Amniotic stem cell (primary cell): Measurements from ENCODE around the gene ECHS1.
"Not testable (repeated sequence)": the region's sequence is repeated elsewhere in the genome, so short reads cannot be mapped to it uniquely, and the experiment has no call there.

Source experiments
- DNase-seq: peaks from one replicate; lab custom pipeline; 2025; lab: John Stamatoyannopoulos, UW

ECHS1 gene

GRCh38 chr10:133378251-133379096 lies 5.3 kb upstream of the ECHS1 start:
- no peak for DNase-seq

DNA sequence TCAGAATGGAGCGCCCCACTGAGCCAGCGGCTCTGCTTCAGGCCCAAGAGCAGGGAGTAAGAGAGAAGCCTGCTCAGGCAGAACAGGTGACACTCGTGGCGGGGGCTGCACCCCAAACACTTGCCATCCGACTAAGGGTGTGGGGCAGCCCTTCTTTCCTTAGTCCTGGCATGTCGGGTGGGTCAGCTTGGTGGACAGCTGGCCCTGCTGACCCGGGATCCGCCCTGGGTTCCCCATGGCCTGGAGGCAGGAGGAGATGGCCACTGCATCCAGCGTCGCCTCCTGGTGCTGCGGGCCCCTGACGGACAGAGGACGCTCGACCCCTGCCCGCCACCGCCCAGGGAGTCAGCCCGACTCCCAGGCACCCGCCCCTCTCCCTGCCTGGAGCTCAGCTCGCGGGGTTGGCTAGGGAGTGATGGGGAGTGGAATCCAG lies 4.7 kb upstream of the ECHS1 start:
- no peak for DNase-seq

DNA sequence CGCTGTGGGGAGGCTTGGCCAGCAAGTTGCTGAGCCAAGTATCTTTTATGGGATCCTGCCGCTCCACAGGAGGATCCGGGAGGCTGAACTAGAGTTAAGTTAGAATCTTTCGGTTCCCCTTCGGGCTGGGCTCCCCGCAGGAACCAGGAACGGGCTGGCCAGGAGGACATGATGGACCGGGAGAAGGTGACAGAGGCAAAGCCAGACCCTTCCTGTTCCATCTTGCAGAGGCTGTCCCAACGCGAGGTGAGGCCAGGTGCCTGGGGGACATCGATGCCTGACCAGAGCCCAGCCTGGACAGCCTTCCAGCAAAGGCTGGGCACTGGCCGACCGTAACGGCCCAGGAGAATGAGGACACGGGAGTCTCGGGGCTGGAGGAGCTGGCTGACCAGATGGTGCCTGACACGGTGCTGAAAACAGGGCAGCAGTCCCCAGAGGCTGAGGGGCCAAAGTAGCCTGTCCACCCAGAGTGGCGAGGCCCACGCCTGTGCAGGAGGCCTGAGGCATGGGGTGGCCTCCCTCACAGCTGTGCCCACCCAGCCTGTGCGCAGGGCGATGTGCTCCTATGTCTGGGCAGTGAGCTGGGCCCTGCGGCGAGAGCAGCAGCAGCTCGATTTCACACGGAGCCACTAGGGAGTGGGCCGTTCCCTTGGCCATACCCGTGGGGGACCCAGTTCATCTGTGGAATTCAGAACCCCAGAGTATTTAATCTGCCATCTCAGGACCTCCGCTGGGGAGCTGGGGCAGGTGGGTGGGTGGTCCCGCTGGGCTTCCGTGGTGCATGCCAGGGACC lies 4.1 kb upstream of the ECHS1 start:
- no peak for DNase-seq

DNA sequence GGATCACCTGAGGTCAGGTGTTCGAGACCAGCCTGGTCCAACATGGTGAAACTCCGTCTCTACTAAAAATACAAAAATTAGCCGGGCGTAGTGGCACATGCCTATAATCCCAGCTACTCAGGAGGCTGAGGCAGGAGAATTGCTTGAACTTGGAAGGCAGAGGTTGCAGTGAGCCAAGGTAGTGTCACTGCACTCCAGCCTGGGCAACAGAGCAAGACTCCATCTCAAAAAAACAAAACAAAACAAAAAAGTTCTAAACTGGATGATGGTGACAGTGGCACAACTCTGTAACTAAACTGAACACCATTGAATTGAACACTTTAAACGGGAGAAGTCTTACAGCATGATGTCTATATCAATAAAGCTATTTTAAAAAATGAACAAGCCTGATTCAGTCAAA lies 3.0 kb upstream of the ECHS1 start:
- not testable (repeated sequence) for DNase-seq

- no peak for DNase-seq
Observed at GRCh38 chr10:133375357-133376115, 2.4 kb upstream of the ECHS1 start.

DNA sequence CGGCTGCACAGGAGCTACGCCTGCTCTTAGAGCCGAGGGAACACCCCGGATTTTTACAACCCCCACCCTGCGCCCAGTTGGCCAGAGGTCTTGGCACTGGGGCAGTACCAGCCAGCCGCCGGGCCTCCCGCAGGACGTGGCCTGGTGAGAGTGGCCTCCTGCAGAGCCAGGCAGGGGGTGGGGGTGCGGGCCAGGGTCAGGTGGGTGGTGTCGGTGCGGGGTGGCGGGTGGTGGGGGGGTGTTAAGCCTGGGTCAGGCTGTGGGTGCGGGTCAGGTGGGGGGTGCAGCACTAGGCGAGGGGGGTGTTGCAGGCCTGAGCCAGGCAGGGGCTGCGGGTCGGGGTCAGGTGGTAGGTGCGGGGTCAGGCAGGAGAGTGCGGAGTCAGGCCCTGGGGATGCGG lies 647 bp downstream of the ECHS1 start:
- DNase-seq: no peak

- DNase-seq: no peak
Observed at GRCh38 chr10:133370030-133370786, 2.9 kb downstream of the ECHS1 start.

DNA sequence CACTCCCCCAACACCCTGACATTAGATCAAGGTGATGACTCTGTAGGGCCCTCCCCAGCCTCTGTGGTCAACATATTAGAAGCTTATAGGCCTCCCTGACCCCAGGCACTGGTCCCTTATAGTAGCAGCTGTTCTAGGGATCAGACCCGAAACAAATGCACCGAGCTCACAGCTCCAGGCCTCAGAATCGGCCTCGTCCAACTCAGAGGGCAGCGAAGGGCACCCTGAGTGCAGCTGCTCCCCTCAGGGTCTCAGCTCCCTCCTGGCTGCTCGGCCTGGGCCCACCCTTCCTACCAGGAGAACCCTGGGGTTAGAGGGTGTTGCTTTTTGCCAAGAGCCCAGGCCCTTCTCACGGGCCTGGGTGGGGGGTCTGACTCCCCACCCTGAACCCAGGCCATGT lies 5.0 kb downstream of the ECHS1 start:
- DNase-seq: no peak

DNA sequence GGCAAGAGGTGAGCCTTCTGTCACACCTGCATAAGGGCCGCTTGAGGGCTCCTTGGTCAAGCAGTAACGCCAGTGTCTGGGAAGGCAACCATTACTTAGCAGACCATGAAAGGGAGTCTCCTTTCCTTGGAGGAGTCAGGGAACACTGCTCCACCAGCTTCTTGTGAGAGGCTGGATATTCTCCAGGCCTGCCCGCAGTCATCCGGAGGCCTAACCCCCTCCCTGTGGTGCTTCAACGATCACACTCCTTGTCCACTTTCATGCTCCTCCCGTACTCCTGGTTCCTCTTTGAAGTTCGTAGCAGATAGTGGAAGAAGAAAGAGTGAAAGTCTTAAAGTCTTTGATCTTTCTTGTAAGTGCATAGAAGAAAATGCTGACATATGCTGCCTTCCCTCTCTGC lies 5.7 kb downstream of the ECHS1 start:
- not testable (repeated sequence) for DNase-seq

GRCh38 chr10:133366751-133367150 lies 6.4 kb downstream of the ECHS1 start:
- no peak for DNase-seq

DNA sequence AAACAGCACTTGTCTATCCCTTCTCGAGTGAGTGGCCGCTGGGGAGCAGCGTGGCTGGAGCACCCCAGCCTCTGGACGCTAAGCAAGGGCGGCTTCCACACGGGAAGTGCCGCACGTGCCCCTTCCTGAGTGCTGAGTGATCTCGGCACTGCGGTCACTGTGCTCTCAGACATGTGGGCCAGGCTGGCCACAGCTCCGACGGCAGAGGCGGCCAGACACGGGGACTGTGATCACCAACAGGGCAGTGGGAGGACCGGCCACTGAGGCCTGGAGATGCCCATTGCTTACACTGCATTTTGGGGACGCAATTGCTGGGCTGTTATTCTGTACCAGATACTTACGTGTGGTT lies 7.0 kb downstream of the ECHS1 start:
- DNase-seq: no peak

GRCh38 chr10:133365461-133366129 lies 7.6 kb downstream of the ECHS1 start:
- DNase-seq: no peak

GRCh38 chr10:133364645-133365431 lies 8.3 kb downstream of the ECHS1 start:
- no peak for DNase-seq

DNA sequence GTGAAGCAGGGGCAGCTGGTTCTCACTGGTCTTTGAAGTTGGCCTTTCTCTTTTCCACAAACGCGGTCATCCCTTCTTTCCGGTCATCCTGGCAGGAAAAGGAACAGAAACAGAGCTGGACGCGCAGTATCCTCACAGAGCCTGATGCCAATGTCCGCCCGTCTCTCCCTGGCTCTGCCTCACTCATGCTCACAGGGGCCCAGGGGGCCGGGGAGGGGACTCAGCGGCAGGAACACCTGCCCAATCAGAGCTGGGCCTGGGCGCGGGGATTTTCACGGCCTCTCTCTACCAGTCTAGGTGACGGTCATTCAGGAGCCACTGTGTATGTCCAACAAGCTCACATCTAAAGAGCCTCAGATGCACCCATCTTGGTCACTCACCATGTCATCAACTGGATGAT lies 10.3 kb downstream of the ECHS1 start:
- no peak for DNase-seq

GRCh38 chr10:133361773-133362441 lies 11.2 kb downstream of the ECHS1 start:
- no peak for DNase-seq

GRCh38 chr10:133361227-133361626 lies 11.9 kb downstream of the ECHS1 start:
- no peak for DNase-seq

DNA sequence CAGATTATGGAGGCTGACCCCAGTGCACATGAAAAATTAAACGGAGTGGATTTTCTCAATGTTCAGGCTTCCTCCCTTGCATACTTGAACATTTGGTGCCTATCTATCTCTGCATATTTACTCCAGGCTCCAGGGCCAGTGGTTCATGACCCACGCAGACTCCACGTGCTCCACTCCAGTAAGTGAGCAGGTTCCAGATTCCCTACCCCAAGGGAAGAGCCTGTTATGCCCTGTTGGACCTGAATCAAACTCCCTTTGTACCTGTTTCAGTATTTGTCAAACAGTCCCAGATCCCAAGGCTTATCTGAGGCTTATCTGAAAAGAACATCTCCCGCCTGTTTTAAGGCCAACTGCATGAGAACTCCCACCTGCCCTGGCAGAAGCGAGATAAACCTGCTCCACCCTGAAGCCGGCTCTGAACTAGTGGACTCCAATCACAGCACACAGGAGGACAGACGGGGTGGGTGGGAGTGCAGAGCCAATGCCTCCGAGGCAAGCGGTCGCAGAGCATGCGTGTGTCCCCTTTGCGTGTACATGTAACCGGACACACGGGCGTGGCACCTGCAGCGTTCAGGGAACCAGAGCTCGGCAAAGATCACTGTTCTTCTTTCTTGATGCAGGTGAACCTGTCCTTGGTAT lies 13.1 kb downstream of the ECHS1 start:
- no peak for DNase-seq

GRCh38 chr10:133359554-133359971 lies 13.6 kb downstream of the ECHS1 start:
- DNase-seq: no peak

DNA sequence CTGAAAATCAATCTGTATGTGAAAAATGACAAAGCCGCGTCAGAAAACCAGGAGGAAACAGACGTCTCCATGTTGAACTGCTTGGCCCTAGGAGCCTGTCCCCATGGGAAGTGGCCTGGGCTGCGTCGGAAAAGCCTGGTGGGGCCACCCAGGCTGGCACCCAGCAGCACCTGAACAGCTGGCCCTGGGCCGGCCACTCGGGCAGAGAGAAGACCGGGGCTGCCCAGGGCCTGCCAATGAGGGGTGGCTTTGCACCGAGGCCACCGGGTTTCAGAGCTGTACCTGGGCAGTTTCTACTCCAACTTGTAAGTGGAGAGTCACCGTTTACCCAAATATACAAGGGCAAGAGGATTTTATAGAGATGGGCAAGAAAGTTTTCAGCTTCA lies 14.2 kb downstream of the ECHS1 start:
- no peak for DNase-seq
